Left lung (tissue), 10 donors: ENCODE results near the gene GEMIN2. TPM values are rescaled to one million over a fixed set of nuclear protein-coding genes. Genes with fewer than 3 reads are reported as not detected.
"Not testable (repeated sequence)": the region's sequence is repeated elsewhere in the genome, so short reads cannot be mapped to it uniquely, and the experiment has no call there.

Experiments used
- ATAC-seq: fragments of 200-7000 bp; cut with Tn5 transposase; one replicate; pipeline ENCODE4 v1.9.1; 2020; ENCODE audit warnings: moderate library complexity
- DNase-seq, 4 donors: peaks; one replicate each; pipeline ENCODE4 v3.0.0-alpha.2; 2013 to 2020
- H3K27ac ChIP-seq, 2 donors: fragments of 200-600 bp; sonication (generic) in 1 of 2; one replicate each; pipeline versions ENCODE4 v1.5.0 to v1.8.0; 2020 to 2021
- H3K27me3 ChIP-seq, 2 donors: fragments of 200-600 bp; sonication (generic) in 1 of 2; one replicate each; pipeline versions ENCODE4 v1.5.0 to v1.8.0; 2020 to 2021
- H3K36me3 ChIP-seq, 2 donors: fragments of 200-600 bp; sonication (generic) in 1 of 2; one replicate each; pipeline versions ENCODE4 v1.5.0 to v1.8.0; 2020 to 2021
- H3K4me1 ChIP-seq, 2 donors: fragments of 200-600 bp; one replicate each; pipeline ENCODE4 v1.8.0; 2021
- H3K4me3 ChIP-seq, 2 donors: fragments of 200-600 bp; sonication (generic) in 1 of 2; one replicate each; pipeline versions ENCODE4 v1.5.0 to v1.8.0; 2020 to 2021; ENCODE audit warnings: mild to moderate bottlenecking in 1 of 2
- H3K9me3 ChIP-seq, 2 donors: fragments of 200-600 bp; sonication (generic) in 1 of 2; one replicate each; pipeline versions ENCODE4 v1.5.0 to v1.8.0; 2020 to 2021
- CTCF ChIP-seq, 2 donors: fragments of 200-600 bp; sonication (generic) in 1 of 2; IDR thresholded peaks; one replicate each; pipeline versions ENCODE4 v1.5.0 to v1.8.0; 2021; ENCODE audit warnings: antibody characterized with exemption in 2 of 2
- intact Hi-C, 2 donors: fragments of 100-400 bp; cut with DNase I; formaldehyde crosslinking; loops; one replicate each; pipeline versions ENCODE4 v1.11.2 to v1.14.2; 2022
- polyA plus RNA-seq, 6 donors: library from polyadenylated mRNA; unstranded; fragments of 120-200 nt; gene quantifications; one replicate each; pipeline ENCODE4 v1.2.1, GENCODE V29; 2013; ENCODE audit not compliant: insufficient read length in 6 of 6
- total RNA-seq, 2 donors: library from RNA; stranded (reverse); fragmentation: NEBNext Ultra II Directional; extraction: Animal tissue kit (Norgen Biotek cat#: 25700); gene quantifications; one replicate each; pipeline ENCODE4 v1.2.1, GENCODE V29; 2021
- donor health status: DM: no; HTN: yes; CAD: no.
- donor health status: DM: no; HTN: no; CAD: no.

Gene GEMIN2
- total and polyA plus RNA-seq, 8 donors = 7.3 to 26.9 (median 23.1) TPM

GRCh38 chr14:39182770-39183684 lies 68.9 kb downstream of the GEMIN2 start:
- H3K9me3 ChIP-seq = no peaks in the 10 kb centered on the region
- no peak overlapping the region for H3K27ac ChIP-seq
- no peaks in the 10 kb centered on the region for H3K27me3 ChIP-seq
- no peak overlapping the region for H3K4me3 ChIP-seq
- no peak for TF ChIP-seq CTCF (IDR thresholded peaks at IDR 0.05)
- peaks cover 3 to 83% of the 10 kb centered on the region in 2 donors for H3K36me3 ChIP-seq
- ATAC-seq (no peak), DNase-seq (no peak)
- intact Hi-C loops = no loop called here
- H3K4me1 ChIP-seq = peaks cover 0 to 10% of the 10 kb centered on the region in 2 donors

- DNase-seq, H3K27me3 ChIP-seq, intact Hi-C loops, ATAC-seq, H3K4me1 ChIP-seq, H3K4me3 ChIP-seq, H3K9me3 ChIP-seq, H3K27ac ChIP-seq: not testable (repeated sequence)
- peaks cover 0 to 77% of the 10 kb centered on the region in 2 donors for H3K36me3 ChIP-seq
Measured at GRCh38 chr14:39183685-39184003, 69.5 kb downstream of the GEMIN2 start.

- H3K27me3 ChIP-seq = no peaks in the 10 kb centered on the region
- DNase-seq (no peak), ATAC-seq (no peak)
- H3K36me3 ChIP-seq = peaks cover 0 to 66% of the 10 kb centered on the region in 2 donors
- no peak overlapping the region for H3K27ac ChIP-seq
- H3K9me3 ChIP-seq = no peaks in the 10 kb centered on the region
- intact Hi-C loops = no loop called here
- H3K4me3 ChIP-seq = no peak overlapping the region
- peaks cover 0 to 9% of the 10 kb centered on the region in 2 donors for H3K4me1 ChIP-seq
- TF ChIP-seq CTCF (IDR thresholded peaks at IDR 0.05) = no peak
Measured at GRCh38 chr14:39184628-39185255, 70.6 kb downstream of the GEMIN2 start.

- DNase-seq (no peak), ATAC-seq (no peak)
- no peak for TF ChIP-seq CTCF (IDR thresholded peaks at IDR 0.05)
- peaks cover 0 to 9% of the 10 kb centered on the region in 2 donors for H3K4me1 ChIP-seq
- no peak overlapping the region for H3K4me3 ChIP-seq
- H3K9me3 ChIP-seq = no peaks in the 10 kb centered on the region
- H3K27ac ChIP-seq = no peak overlapping the region
- intact Hi-C loops = no loop called here
- no peaks in the 10 kb centered on the region for H3K27me3 ChIP-seq
- H3K36me3 ChIP-seq = peaks cover 0 to 59% of the 10 kb centered on the region in 2 donors
Measured at GRCh38 chr14:39185256-39186049, 71.3 kb downstream of the GEMIN2 start.

Other genes starting within 250 kb of the GEMIN2 start
- gene SEC23A, start 11.1 kb upstream of the GEMIN2 start, total RNA-seq = 10 to 100 TPM; 66.1 to 81.7 TPM
- 10 to 100 TPM; 59.3 to 69.7 (median 64.4) TPM for gene SEC23A, start 11.1 kb upstream of the GEMIN2 start, polyA plus RNA-seq
- 10 to 100 TPM; 23.0 to 25.3 TPM for gene TRAPPC6B, start 56.0 kb downstream of the GEMIN2 start, total RNA-seq
- 10 to 100 TPM; 32.0 to 45.9 (median 34.9) TPM for gene TRAPPC6B, start 56.0 kb downstream of the GEMIN2 start, polyA plus RNA-seq
- gene PNN, start 60.9 kb downstream of the GEMIN2 start, total RNA-seq = 10 to 100 TPM; 35.2 to 42.7 TPM
- gene PNN, start 60.9 kb downstream of the GEMIN2 start, polyA plus RNA-seq = 100 to 1,000 TPM; 165 to 201 (median 177) TPM
- gene MIA2, start 119.6 kb downstream of the GEMIN2 start, total RNA-seq = 10 to 100 TPM; 28.4 to 35.8 TPM
- 10 to 100 TPM; 18.5 to 23.1 (median 21.4) TPM for gene MIA2, start 119.6 kb downstream of the GEMIN2 start, polyA plus RNA-seq